Measurements from ENCODE around the gene ZNF821. TPM values are rescaled to one million over a fixed set of nuclear protein-coding genes. Genes with fewer than 3 reads are reported as not detected.

ZNF821 gene
- total RNA-seq, 2 donors from 2014 or later: 8.6 to 8.9 TPM

DNA sequence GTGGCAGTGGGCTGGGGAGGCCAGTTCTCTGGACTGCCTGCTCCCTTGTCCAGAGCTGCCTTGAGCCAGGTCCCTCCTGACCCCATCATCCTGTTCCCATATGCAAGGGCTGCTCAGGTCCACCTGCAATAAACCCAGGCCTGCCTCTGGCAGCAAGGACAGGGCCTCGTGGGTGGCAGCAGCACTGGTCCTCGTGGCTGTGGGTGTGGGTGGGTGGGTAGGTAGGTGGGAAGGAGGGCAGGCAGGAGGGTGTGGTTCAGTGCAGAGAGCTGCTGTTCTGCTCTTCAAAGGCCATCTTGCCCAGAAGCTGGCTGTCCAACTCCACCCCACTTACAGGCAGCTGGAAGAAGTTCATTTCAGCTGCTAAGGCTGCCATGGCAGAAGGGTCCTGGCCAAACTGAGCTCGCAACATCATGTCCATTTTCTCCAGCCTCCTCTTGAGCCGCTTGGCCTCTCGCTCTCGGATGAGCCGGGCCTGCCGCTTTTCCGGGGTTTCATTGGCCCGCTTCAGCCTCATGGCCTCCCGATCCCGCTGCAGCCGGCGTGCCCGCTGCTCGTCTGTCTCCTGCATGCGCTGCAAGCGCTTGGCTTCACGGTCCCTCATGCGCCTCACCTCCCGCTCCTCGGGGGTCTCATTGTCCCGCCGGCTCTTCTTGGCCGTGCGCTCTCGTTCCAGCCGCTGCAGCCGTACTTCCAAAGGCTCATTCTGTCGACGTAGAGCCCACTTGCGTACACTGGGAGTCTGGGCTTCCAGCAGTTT is 24.0 kb downstream of the ZNF821 start:
- 92 to 98% methylated on average over 26 to 30 of the region's 32 CpGs for WGBS, 2 donors
- no peak for ATAC-seq
- TF ChIP-seq, protein P1, sequence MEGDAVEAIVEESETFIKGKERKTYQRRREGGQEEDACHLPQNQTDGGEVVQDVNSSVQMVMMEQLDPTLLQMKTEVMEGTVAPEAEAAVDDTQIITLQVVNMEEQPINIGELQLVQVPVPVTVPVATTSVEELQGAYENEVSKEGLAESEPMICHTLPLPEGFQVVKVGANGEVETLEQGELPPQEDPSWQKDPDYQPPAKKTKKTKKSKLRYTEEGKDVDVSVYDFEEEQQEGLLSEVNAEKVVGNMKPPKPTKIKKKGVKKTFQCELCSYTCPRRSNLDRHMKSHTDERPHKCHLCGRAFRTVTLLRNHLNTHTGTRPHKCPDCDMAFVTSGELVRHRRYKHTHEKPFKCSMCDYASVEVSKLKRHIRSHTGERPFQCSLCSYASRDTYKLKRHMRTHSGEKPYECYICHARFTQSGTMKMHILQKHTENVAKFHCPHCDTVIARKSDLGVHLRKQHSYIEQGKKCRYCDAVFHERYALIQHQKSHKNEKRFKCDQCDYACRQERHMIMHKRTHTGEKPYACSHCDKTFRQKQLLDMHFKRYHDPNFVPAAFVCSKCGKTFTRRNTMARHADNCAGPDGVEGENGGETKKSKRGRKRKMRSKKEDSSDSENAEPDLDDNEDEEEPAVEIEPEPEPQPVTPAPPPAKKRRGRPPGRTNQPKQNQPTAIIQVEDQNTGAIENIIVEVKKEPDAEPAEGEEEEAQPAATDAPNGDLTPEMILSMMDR (IDR thresholded peaks at IDR 0.05): no peak
- TF ChIP-seq POLR2A (IDR thresholded peaks at IDR 0.05): no peak
- no peak for DNase-seq
- Histone ChIP-seq H3K4me3 (no peak overlapping the region), H3K9me3 (no peaks in the 10 kb centered on the region), H3K27me3 (no peaks in the 10 kb centered on the region), H3K27ac (peak overlapping the region in 1 of 4 donors; percentile 66), H3K4me1 (peaks cover 13% of the 10 kb centered on the region), H3K36me3 (replicated peaks in 1 of 2; ENCODE audit: insufficient read depth in 1 of 2, low read depth in 2 of 2) (peaks cover 0 to 12% of the 10 kb centered on the region in 2 donors)
- intact Hi-C loops (cut with DNase I): no loop called here

- TF ChIP-seq POLR2A (IDR thresholded peaks at IDR 0.05): no peak
- TF ChIP-seq, protein P1 (IDR thresholded peaks at IDR 0.05): no peak
- DNase-seq (no peak), ATAC-seq (no peak)
- H3K4me1 ChIP-seq: peaks cover 36% of the 10 kb centered on the region
- H3K27ac ChIP-seq: no peak overlapping the region
- H3K27me3 ChIP-seq: no peaks in the 10 kb centered on the region
- no peaks in the 10 kb centered on the region for H3K9me3 ChIP-seq
- H3K4me3 ChIP-seq: no peak overlapping the region
- H3K36me3 ChIP-seq (replicated peaks in 1 of 2; ENCODE audit: insufficient read depth in 1 of 2, low read depth in 2 of 2): peaks cover 0 to 8% of the 10 kb centered on the region in 2 donors
- 90 to 94% methylated on average over 5 of the region's 5 CpGs for WGBS, 2 donors
- intact Hi-C loops (cut with DNase I): no loop called here
These were observed 27.9 kb downstream of the ZNF821 start for GRCh38 chr16:71855937-71856662.

GRCh38 chr16:71854369-71854948 is 29.5 kb downstream of the ZNF821 start:
- Histone ChIP-seq H3K27me3 (no peaks in the 10 kb centered on the region), H3K9me3 (no peaks in the 10 kb centered on the region), H3K4me3 (no peak overlapping the region), H3K4me1 (peaks cover 36% of the 10 kb centered on the region), H3K36me3 (replicated peaks in 1 of 2; ENCODE audit: insufficient read depth in 1 of 2, low read depth in 2 of 2) (peaks cover 0 to 15% of the 10 kb centered on the region in 2 donors), H3K27ac (no peak overlapping the region)
- TF ChIP-seq, protein P1 (IDR thresholded peaks at IDR 0.05): no peak
- no peak for TF ChIP-seq POLR2A (IDR thresholded peaks at IDR 0.05)
- no peak for ATAC-seq
- DNase-seq: no peak
- intact Hi-C loops (cut with DNase I): no loop called here
- WGBS, 2 donors: 77 to 84% methylated on average over 4 of the region's 4 CpGs

- 31 to 54% methylated on average over 4 of the region's 4 CpGs for WGBS, 2 donors
- peak overlapping the region in 2 of 4 donors; percentile 4 to 9 for H3K27ac ChIP-seq
- DNase-seq (peak in 2 of 4 donors; percentile 17 to 30), ATAC-seq (peak; percentile 21)
- H3K4me3 ChIP-seq: no peak overlapping the region
- H3K27me3 ChIP-seq: no peaks in the 10 kb centered on the region
- no peak for TF ChIP-seq POLR2A (IDR thresholded peaks at IDR 0.05)
- TF ChIP-seq, protein P1 (IDR thresholded peaks at IDR 0.05): no peak
- peaks cover 26% of the 10 kb centered on the region for H3K4me1 ChIP-seq
- intact Hi-C loops (cut with DNase I): no loop called here
- H3K36me3 ChIP-seq (replicated peaks in 1 of 2; ENCODE audit: insufficient read depth in 1 of 2, low read depth in 2 of 2): peaks cover 0 to 15% of the 10 kb centered on the region in 2 donors
- no peaks in the 10 kb centered on the region for H3K9me3 ChIP-seq
These were observed 30.6 kb downstream of the ZNF821 start for GRCh38 chr16:71853413-71853812.

All from body of pancreas (tissue), 4 donors.